ENCODE results near the gene CTNNA3.

The CTNNA3 gene

DNA sequence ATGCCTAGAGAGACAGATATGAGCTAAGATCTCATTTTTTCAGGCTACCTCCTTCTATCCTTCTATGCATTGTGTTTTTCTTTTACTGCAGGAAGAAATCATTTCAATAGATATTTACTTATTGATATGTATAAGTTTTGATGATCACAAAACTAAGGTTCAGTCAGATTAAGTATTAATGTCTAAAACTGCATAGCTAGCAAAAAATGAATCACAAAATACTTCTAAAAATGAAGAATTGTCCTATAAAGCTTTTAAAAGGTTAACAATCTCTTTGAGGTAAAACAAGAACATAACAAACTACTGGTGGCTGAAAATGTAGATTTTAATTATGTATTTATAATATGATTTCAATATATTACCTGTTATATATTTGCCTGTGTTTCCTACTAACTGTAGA lies 1403.1 kb downstream of the CTNNA3 start:
- DNase-seq (ENCODE audit: low read depth): no peak

DNA sequence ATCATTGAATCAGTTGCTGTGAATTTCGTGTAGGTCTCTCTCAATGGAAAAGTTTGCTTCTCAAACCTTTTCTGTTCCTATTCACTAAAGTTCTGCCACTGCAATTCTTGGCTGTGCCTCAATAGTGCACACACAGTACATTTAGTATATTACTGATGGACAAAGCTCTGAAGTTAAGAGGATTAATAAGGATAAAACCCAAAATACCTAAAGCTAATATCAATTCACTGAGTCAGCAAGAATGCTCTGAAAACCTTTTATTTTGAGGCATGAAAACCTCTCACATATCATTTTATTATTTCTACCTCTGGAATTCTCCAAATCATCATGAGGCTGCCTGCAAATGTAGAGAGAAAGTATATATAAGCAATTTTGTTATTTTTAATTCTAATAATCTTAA lies 1403.5 kb downstream of the CTNNA3 start:
- no peak for DNase-seq (ENCODE audit: low read depth)

DNA sequence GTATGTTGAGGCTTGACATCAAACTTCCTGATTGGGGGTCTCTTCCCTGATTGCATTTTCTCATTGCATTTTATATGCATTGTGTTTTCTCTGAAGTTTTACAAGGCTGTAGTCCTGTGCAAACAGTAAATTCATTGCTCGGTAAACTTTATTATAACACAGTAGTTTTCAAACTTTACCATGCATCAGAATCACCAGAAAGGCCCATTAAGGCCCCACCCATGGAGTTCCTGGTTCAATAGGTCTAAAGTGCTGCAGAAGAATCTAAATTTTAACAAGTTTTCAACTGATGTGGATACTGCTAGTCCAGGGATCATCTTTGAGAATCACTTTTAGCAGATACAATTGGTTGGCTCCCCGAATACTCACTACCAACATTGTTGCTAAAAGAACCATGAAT lies 1404.9 kb downstream of the CTNNA3 start:
- DNase-seq (ENCODE audit: low read depth): no peak

GRCh38 chr10:66284621-66285020 lies 1411.4 kb downstream of the CTNNA3 start:
- no peak for DNase-seq (ENCODE audit: low read depth)

DNA sequence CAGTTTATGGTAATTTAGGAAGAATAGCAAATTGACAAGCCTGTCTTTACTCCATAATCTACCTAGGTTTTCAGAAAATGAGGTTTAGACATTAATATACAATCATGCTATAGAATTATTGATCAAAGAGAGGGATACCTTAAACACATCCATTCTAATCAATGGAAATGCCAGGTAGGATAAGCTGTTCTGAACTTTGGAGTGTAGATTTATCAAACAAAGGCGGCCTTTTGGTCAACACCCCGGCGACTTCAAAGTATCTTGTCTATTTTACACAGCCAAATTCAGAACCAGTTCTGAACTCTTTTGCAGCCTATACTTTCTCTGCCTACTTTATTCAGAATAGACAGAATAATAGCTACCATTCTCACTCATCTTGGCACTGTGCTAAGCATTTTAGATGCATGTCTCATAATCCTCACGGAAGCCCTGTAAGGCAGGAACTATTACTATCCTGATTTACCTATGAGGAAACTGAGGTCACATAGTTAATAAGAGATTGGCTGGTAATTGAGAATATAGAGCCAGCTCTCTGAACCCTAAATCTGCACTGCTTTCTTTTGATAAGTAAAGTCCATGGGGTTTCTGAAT lies 1412.0 kb downstream of the CTNNA3 start:
- no peak for DNase-seq (ENCODE audit: low read depth)

DNA sequence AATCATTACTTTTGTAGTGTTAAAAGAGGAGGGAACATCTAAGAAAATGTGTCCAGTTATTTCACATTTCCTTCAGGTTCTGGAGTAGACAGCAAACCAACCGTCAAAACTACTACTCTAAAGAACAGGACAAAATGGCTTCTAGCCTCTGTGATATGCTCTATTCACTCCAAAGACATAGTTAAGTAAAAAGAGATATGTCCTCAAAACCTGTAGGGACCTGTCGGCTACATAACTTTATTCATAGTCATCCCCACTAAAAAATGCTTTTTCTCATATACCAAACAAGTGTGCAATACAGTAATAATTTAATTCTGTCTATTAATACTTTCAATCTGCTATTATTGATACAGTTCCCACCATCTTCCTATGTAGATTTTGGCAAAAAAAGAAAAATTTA lies 1412.9 kb downstream of the CTNNA3 start:
- no peak for DNase-seq (ENCODE audit: low read depth)

DNA sequence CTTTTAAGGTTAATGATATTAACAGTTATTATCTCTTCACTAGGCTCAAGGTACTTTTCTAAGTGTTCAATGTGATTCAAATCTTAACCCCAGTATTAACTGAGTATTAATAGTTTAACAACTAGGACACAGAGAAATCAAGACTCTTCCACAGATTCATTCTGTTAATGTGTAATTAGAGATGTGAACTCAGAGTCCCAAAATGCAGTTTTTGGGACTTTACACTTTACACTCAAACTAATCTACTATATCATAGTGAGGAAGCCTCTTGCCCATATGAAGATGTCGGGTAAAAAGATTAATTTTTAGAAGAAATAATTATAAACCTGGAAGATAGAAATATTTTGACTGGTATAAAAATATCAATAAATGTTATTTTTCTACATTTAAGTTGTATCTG lies 1414.7 kb downstream of the CTNNA3 start:
- no peak for DNase-seq (ENCODE audit: low read depth)

DNA sequence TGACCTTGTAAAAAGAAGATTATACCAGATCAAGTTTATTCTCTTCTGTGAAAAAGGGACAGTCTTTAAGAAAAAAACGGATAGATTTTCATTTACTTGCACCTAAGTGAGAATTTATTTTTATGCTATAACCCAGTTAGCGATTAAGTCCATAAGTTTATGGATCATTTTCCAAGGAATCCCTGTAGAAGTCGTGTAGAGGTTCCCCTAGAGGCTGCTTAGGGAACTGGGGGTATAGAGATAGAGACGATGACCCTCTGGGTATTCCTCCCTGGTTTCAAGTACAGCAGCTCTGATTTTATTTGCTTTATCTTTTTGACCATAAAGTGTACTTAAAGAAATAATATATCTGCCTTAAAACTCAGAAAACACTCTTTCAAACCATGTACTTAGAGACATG lies 1418.5 kb downstream of the CTNNA3 start:
- no peak for DNase-seq (ENCODE audit: low read depth)

DNA sequence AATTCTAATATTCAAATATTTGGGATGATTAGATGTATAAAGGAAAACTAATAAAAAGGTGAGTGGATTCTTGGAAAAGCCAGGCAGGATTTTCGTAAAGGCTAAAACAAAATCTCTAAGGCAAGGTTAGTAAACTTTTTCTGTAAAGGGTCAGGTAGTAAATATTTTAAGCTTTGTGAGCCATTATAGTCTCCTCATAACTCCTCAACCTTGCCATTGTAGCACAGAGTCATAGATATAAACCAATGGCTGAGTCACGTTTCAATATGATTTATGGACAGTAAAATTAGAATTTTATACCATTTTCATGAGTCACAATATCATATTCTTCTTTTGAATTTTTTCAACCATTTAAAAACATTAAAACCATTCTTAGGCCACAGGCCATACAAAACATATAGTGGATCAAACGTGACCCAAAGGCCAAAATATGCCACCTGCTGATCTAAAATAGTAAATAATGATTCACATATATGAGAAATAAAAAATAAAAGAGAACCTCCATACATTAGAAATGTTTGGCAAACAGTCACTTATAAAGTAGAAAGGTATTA lies 1422.0 kb downstream of the CTNNA3 start:
- DNase-seq (ENCODE audit: low read depth): no peak

- no peak for DNase-seq (ENCODE audit: low read depth)
These were observed 1430.6 kb downstream of the CTNNA3 start for GRCh38 chr10:66265398-66265797.

DNA sequence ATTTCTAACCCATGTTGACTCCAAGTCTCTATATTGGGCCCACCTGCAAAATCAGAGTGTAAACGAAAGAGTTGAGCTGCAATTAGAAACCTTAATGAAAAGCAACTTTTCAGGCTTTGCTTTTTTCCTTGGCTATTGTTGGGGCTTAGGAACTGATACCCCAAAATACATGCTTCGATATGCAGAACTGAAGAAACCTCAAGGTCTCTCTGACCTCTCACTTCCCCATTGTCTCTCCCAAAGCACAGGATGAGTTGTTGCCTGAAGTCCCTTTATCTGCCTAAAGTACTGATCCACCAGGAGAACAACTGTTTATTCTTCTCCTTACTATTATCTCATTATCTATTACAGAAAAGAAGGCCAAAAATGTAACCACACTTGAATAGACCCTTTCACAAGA lies 1436.2 kb downstream of the CTNNA3 start:
- no peak for DNase-seq (ENCODE audit: low read depth)

GRCh38 chr10:66258693-66259092 lies 1437.3 kb downstream of the CTNNA3 start:
- DNase-seq (ENCODE audit: low read depth): no peak

DNA sequence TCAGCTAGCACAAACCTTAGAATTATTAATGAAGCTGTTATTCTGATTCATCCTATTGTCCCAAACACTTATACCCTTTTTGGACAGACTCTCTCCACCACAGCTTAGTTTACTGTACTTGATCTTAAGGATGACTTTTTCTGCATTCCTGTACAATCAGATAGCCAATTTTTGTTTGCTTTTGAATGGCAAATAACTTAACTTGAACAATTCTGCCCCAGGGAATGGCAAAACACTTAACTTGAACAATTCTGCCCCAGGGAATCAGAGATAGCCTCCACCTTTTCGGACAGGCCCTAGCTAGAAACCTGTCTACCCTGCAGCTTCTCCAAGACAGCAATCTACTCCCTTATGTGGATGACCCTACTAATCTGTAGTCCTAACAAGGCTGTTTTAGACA lies 1438.2 kb downstream of the CTNNA3 start:
- DNase-seq (ENCODE audit: low read depth): no peak

- DNase-seq (ENCODE audit: low read depth): no peak
These were observed 1443.0 kb downstream of the CTNNA3 start for GRCh38 chr10:66252986-66253385.

- DNase-seq (ENCODE audit: low read depth): no peak
These were observed 1449.8 kb downstream of the CTNNA3 start for GRCh38 chr10:66246177-66246576.

GRCh38 chr10:66244953-66245352 lies 1451.0 kb downstream of the CTNNA3 start:
- no peak for DNase-seq (ENCODE audit: low read depth)

DNA sequence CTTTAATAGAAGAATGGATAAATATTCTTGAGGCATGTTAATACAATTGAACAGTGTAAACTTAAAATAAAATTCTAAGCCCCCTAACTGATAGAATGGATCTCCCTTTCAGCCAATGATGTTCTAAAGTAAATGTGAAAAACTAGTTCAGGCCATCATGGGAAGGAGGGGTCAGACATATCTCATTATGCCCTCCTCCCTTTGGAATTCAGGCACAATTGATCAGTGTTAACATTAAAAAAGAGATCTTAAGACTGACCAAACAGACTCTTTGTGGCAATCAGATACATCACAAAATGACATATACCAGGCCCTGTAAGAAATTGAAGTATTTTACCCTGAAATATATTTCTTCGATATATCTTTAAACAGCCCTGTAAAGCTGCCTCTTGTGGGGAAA lies 1453.1 kb downstream of the CTNNA3 start:
- DNase-seq (ENCODE audit: low read depth): no peak

- no peak for DNase-seq (ENCODE audit: low read depth)
These were observed 1456.9 kb downstream of the CTNNA3 start for GRCh38 chr10:66239062-66239461.

- DNase-seq (ENCODE audit: low read depth): no peak
These were observed 1457.7 kb downstream of the CTNNA3 start for GRCh38 chr10:66238343-66238742.

DNA sequence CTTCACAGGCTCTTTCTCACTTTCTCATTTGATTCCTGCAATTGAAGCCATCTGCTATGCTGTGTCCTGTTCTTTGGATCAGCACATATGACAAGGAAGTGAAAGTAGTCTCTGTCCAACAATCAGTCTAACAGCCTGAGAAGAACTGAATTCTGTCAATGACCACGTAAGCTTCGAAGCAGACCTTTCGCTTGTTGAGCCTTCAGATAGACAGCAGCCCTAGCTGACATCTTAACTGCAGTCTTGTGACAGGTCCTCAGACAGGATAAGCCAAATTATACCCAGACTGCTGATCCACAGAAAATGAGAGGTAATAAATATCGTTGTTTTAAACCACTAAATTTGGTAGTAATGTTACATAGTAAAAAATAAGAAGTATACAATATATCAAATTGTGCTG lies 1461.1 kb downstream of the CTNNA3 start:
- DNase-seq (ENCODE audit: low read depth): no peak

DNA sequence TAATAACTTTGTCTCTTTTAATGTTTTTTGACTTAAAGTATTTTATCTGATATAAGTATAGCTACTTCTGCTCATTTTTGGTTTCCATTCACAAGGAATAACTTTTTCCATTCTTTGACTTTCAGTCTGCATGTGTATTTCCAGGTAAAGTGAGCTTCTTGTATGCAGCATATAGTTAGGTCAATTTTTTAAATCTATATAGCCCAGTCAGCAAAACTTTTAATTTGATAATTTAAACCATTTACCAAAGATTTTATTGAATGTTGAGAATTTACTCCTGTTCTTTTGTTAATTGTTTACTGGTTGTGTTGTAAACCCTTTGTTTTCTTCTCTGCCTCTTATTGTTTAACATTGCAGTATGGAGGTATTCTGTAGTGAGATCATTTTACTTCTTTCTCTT lies 1467.1 kb downstream of the CTNNA3 start:
- DNase-seq (ENCODE audit: low read depth): no peak

DNA sequence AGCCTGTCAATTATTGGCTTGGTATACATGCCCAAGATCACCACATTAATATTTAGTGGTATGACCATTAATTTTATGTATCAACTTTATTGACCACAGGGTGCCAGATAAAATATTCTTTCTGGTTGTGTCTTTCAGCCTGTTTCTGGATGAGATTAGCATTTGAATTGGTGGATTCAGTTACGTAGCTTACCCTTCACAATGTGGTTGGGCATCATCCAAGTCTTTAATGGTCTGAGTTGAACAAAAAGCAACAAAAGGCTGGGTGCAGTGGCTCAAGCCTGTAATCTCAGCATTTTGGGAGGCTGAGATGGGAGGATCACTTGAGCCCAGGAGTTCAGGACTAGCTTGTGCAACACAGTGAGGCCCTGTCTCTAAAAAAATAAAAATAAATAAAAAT lies 1472.3 kb downstream of the CTNNA3 start:
- no peak for DNase-seq (ENCODE audit: low read depth)

- no peak for DNase-seq (ENCODE audit: low read depth)
These were observed 1473.4 kb downstream of the CTNNA3 start for GRCh38 chr10:66222462-66223046.

GRCh38 chr10:66218981-66219587 lies 1476.9 kb downstream of the CTNNA3 start:
- DNase-seq (ENCODE audit: low read depth): no peak
